Right lobe of liver (tissue), 4 donors: Measurements from ENCODE around the gene CRACDL.

Experiments
- POLR2A ChIP-seq: fragments of 450-650 bp; IDR thresholded peaks from one replicate; pipeline ENCODE4 v1.6.1; 2017; ENCODE audit warnings: antibody characterized with exemption, mild to moderate bottlenecking
- TF ChIP-seq, protein P1 (sequence below), 4 donors: fragments of 200-600 bp in 3 of 4; fragments of 450-650 bp in 1 of 4; IDR thresholded peaks; one replicate each; pipeline versions ENCODE4 v1.5.1 to v1.8.0; 2016 to 2022; ENCODE audit warnings: antibody characterized with exemption in 4 of 4, mild to moderate bottlenecking in 2 of 4
- donor health status: DM: no; HTN: no; CAD: no.
- donor health status: DM: no; HTN: no; CAD: no.
- donor health status: DM: no; HTN: yes; CAD: no.

GRCh38 chr2:98810588-98810928 is 125.5 kb downstream of the CRACDL start:
- TF ChIP-seq, protein P1, sequence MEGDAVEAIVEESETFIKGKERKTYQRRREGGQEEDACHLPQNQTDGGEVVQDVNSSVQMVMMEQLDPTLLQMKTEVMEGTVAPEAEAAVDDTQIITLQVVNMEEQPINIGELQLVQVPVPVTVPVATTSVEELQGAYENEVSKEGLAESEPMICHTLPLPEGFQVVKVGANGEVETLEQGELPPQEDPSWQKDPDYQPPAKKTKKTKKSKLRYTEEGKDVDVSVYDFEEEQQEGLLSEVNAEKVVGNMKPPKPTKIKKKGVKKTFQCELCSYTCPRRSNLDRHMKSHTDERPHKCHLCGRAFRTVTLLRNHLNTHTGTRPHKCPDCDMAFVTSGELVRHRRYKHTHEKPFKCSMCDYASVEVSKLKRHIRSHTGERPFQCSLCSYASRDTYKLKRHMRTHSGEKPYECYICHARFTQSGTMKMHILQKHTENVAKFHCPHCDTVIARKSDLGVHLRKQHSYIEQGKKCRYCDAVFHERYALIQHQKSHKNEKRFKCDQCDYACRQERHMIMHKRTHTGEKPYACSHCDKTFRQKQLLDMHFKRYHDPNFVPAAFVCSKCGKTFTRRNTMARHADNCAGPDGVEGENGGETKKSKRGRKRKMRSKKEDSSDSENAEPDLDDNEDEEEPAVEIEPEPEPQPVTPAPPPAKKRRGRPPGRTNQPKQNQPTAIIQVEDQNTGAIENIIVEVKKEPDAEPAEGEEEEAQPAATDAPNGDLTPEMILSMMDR (IDR thresholded peaks at IDR 0.05), result no peak
- no peak for TF ChIP-seq POLR2A
